Measurements from ENCODE around the gene KIF16B.

DNA sequence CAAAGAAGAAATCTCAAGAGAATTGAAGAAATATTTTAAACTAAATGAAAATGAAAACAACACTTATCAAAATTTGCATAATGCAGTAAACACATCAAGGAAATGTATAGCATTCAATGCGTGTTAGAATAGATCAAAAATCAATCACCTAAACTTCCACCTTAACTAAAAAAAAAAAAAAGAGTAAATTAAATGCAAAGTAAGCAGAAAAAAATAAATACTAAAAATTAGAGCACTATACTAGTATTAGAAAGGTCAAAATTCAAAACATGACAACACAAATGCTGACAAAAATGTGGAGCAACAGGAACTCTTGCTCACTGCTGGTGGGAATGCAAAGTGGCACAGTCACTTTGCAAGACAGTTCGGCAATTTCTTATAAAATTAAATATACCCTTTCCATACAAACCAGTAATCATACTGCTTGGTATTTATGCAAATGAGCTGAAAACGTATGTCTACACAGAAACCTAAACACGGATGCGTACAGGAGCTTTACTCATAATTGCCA, 103.8 kb downstream of the KIF16B start:
- TF ChIP-seq EZH2 (IDR thresholded peaks at IDR 0.05) (no peak), SRF (IDR thresholded peaks at IDR 0.05; ENCODE audit: low read depth) (no peak), ZFX (IDR thresholded peaks at IDR 0.05) (no peak), RAD21 (IDR thresholded peaks at IDR 0.05; ENCODE audit: low read depth) (no peak)
- TF ChIP-seq, protein P1, sequence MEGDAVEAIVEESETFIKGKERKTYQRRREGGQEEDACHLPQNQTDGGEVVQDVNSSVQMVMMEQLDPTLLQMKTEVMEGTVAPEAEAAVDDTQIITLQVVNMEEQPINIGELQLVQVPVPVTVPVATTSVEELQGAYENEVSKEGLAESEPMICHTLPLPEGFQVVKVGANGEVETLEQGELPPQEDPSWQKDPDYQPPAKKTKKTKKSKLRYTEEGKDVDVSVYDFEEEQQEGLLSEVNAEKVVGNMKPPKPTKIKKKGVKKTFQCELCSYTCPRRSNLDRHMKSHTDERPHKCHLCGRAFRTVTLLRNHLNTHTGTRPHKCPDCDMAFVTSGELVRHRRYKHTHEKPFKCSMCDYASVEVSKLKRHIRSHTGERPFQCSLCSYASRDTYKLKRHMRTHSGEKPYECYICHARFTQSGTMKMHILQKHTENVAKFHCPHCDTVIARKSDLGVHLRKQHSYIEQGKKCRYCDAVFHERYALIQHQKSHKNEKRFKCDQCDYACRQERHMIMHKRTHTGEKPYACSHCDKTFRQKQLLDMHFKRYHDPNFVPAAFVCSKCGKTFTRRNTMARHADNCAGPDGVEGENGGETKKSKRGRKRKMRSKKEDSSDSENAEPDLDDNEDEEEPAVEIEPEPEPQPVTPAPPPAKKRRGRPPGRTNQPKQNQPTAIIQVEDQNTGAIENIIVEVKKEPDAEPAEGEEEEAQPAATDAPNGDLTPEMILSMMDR (IDR thresholded peaks at IDR 0.05 in 2 of 3, conservative IDR thresholded peaks at IDR 0.05 in 1 of 3; ENCODE audit: borderline replicate concordance in 1 of 3, insufficient read depth in 1 of 3, low read depth in 2 of 3, low read length in 2 of 3): no peak
- TF ChIP-seq, protein P2, sequence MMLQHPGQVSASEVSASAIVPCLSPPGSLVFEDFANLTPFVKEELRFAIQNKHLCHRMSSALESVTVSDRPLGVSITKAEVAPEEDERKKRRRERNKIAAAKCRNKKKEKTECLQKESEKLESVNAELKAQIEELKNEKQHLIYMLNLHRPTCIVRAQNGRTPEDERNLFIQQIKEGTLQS (IDR thresholded peaks at IDR 0.05): no peak
